ENCODE measurements around the gene WWOX. TPM values are rescaled to one million over a fixed set of nuclear protein-coding genes. Genes with fewer than 3 reads are reported as not detected.

The WWOX gene
- total RNA-seq, 1 donor from 2014 or later = 16.7 TPM

- Histone ChIP-seq H3K4me3 (ENCODE audit: low read length in 3 of 3) (no peak overlapping the region), H3K27me3 (ENCODE audit: control insufficient read depth in 3 of 3, insufficient read depth in 3 of 3, low read length in 3 of 3) (no peaks in the 10 kb centered on the region), H3K27ac (ENCODE audit: low read depth, low read length) (no peak overlapping the region), H3K9me3 (ENCODE audit: control insufficient read depth in 3 of 3, low read length in 3 of 3) (no peaks in the 10 kb centered on the region), H3K36me3 (ENCODE audit: control insufficient read depth in 3 of 3, insufficient read depth in 3 of 3, low read length in 3 of 3) (no peaks in the 10 kb centered on the region), H3K9ac (ENCODE audit: low read depth in 1 of 3, low read length in 3 of 3) (no peak overlapping the region), H3K4me1 (ENCODE audit: control insufficient read depth in 3 of 3, insufficient read depth in 3 of 3, low read length in 3 of 3) (no peaks in the 10 kb centered on the region)
Measured at GRCh38 chr16:78317564-78318240, 218.2 kb downstream of the WWOX start.

GRCh38 chr16:78321620-78322360, 222.3 kb downstream of the WWOX start:
- Histone ChIP-seq H3K9ac (ENCODE audit: low read depth in 1 of 3, low read length in 3 of 3) (no peak overlapping the region), H3K36me3 (ENCODE audit: control insufficient read depth in 3 of 3, insufficient read depth in 3 of 3, low read length in 3 of 3) (no peaks in the 10 kb centered on the region), H3K4me3 (ENCODE audit: low read length in 3 of 3) (no peak overlapping the region), H3K9me3 (ENCODE audit: control insufficient read depth in 3 of 3, low read length in 3 of 3) (no peaks in the 10 kb centered on the region), H3K27me3 (ENCODE audit: control insufficient read depth in 3 of 3, insufficient read depth in 3 of 3, low read length in 3 of 3) (no peaks in the 10 kb centered on the region), H3K4me1 (ENCODE audit: control insufficient read depth in 3 of 3, insufficient read depth in 3 of 3, low read length in 3 of 3) (no peaks in the 10 kb centered on the region), H3K27ac (ENCODE audit: low read depth, low read length) (no peak overlapping the region)

- Histone ChIP-seq H3K4me3 (ENCODE audit: low read length in 3 of 3) (no peak overlapping the region), H3K9me3 (ENCODE audit: control insufficient read depth in 3 of 3, low read length in 3 of 3) (no peaks in the 10 kb centered on the region), H3K27me3 (ENCODE audit: control insufficient read depth in 3 of 3, insufficient read depth in 3 of 3, low read length in 3 of 3) (no peaks in the 10 kb centered on the region), H3K36me3 (ENCODE audit: control insufficient read depth in 3 of 3, insufficient read depth in 3 of 3, low read length in 3 of 3) (no peaks in the 10 kb centered on the region), H3K9ac (ENCODE audit: low read depth in 1 of 3, low read length in 3 of 3) (no peak overlapping the region), H3K27ac (ENCODE audit: low read depth, low read length) (no peak overlapping the region), H3K4me1 (ENCODE audit: control insufficient read depth in 3 of 3, insufficient read depth in 3 of 3, low read length in 3 of 3) (no peaks in the 10 kb centered on the region)
Measured at GRCh38 chr16:78323315-78323714, 223.9 kb downstream of the WWOX start.

GRCh38 chr16:78324649-78325285, 225.3 kb downstream of the WWOX start:
- Histone ChIP-seq H3K27me3 (ENCODE audit: control insufficient read depth in 3 of 3, insufficient read depth in 3 of 3, low read length in 3 of 3) (no peaks in the 10 kb centered on the region), H3K27ac (ENCODE audit: low read depth, low read length) (no peak overlapping the region), H3K9me3 (ENCODE audit: control insufficient read depth in 3 of 3, low read length in 3 of 3) (no peaks in the 10 kb centered on the region), H3K4me1 (ENCODE audit: control insufficient read depth in 3 of 3, insufficient read depth in 3 of 3, low read length in 3 of 3) (no peaks in the 10 kb centered on the region), H3K9ac (ENCODE audit: low read depth in 1 of 3, low read length in 3 of 3) (no peak overlapping the region), H3K4me3 (ENCODE audit: low read length in 3 of 3) (no peak overlapping the region), H3K36me3 (ENCODE audit: control insufficient read depth in 3 of 3, insufficient read depth in 3 of 3, low read length in 3 of 3) (no peaks in the 10 kb centered on the region)

- no peaks in the 10 kb centered on the region for H3K27me3 ChIP-seq (ENCODE audit: control insufficient read depth in 3 of 3, insufficient read depth in 3 of 3, low read length in 3 of 3)
- H3K9ac ChIP-seq (ENCODE audit: low read depth in 1 of 3, low read length in 3 of 3) = no peak overlapping the region
- no peaks in the 10 kb centered on the region for H3K4me1 ChIP-seq (ENCODE audit: control insufficient read depth in 3 of 3, insufficient read depth in 3 of 3, low read length in 3 of 3)
- no peaks in the 10 kb centered on the region for H3K36me3 ChIP-seq (ENCODE audit: control insufficient read depth in 3 of 3, insufficient read depth in 3 of 3, low read length in 3 of 3)
- H3K27ac ChIP-seq (ENCODE audit: low read depth, low read length) = no peak overlapping the region
- H3K4me3 ChIP-seq (ENCODE audit: low read length in 3 of 3) = no peak overlapping the region
- H3K9me3 ChIP-seq (ENCODE audit: control insufficient read depth in 3 of 3, low read length in 3 of 3) = no peaks in the 10 kb centered on the region
Measured at GRCh38 chr16:78325468-78326352, 226.3 kb downstream of the WWOX start.

- peaks cover 0 to 4% (median under 1%) of the 10 kb centered on the region in 3 donors for H3K4me1 ChIP-seq (ENCODE audit: control insufficient read depth in 3 of 3, insufficient read depth in 3 of 3, low read length in 3 of 3)
- no peaks in the 10 kb centered on the region for H3K27me3 ChIP-seq (ENCODE audit: control insufficient read depth in 3 of 3, insufficient read depth in 3 of 3, low read length in 3 of 3)
- no peaks in the 10 kb centered on the region for H3K9me3 ChIP-seq (ENCODE audit: control insufficient read depth in 3 of 3, low read length in 3 of 3)
- no peaks in the 10 kb centered on the region for H3K36me3 ChIP-seq (ENCODE audit: control insufficient read depth in 3 of 3, insufficient read depth in 3 of 3, low read length in 3 of 3)
- H3K9ac ChIP-seq (ENCODE audit: low read depth in 1 of 3, low read length in 3 of 3) = no peak overlapping the region
- no peak overlapping the region for H3K4me3 ChIP-seq (ENCODE audit: low read length in 3 of 3)
- no peak overlapping the region for H3K27ac ChIP-seq (ENCODE audit: low read depth, low read length)
Measured at GRCh38 chr16:78326731-78327130, 227.3 kb downstream of the WWOX start.

- no peaks in the 10 kb centered on the region for H3K9me3 ChIP-seq (ENCODE audit: control insufficient read depth in 3 of 3, low read length in 3 of 3)
- no peak overlapping the region for H3K4me3 ChIP-seq (ENCODE audit: low read length in 3 of 3)
- no peak overlapping the region for H3K9ac ChIP-seq (ENCODE audit: low read depth in 1 of 3, low read length in 3 of 3)
- H3K27me3 ChIP-seq (ENCODE audit: control insufficient read depth in 3 of 3, insufficient read depth in 3 of 3, low read length in 3 of 3) = no peaks in the 10 kb centered on the region
- no peaks in the 10 kb centered on the region for H3K36me3 ChIP-seq (ENCODE audit: control insufficient read depth in 3 of 3, insufficient read depth in 3 of 3, low read length in 3 of 3)
- peaks cover 0 to 7% (median 3%) of the 10 kb centered on the region in 3 donors for H3K4me1 ChIP-seq (ENCODE audit: control insufficient read depth in 3 of 3, insufficient read depth in 3 of 3, low read length in 3 of 3)
- no peak overlapping the region for H3K27ac ChIP-seq (ENCODE audit: low read depth, low read length)
Measured at GRCh38 chr16:78331731-78332130, 232.3 kb downstream of the WWOX start.

- Histone ChIP-seq H3K27ac (ENCODE audit: low read depth, low read length) (no peak overlapping the region), H3K4me1 (ENCODE audit: control insufficient read depth in 3 of 3, insufficient read depth in 3 of 3, low read length in 3 of 3) (peaks cover 0 to 7% (median 3%) of the 10 kb centered on the region in 3 donors), H3K4me3 (ENCODE audit: low read length in 3 of 3) (no peak overlapping the region), H3K9me3 (ENCODE audit: control insufficient read depth in 3 of 3, low read length in 3 of 3) (no peaks in the 10 kb centered on the region), H3K9ac (ENCODE audit: low read depth in 1 of 3, low read length in 3 of 3) (no peak overlapping the region), H3K27me3 (ENCODE audit: control insufficient read depth in 3 of 3, insufficient read depth in 3 of 3, low read length in 3 of 3) (no peaks in the 10 kb centered on the region), H3K36me3 (ENCODE audit: control insufficient read depth in 3 of 3, insufficient read depth in 3 of 3, low read length in 3 of 3) (no peaks in the 10 kb centered on the region)
Measured at GRCh38 chr16:78333808-78334207, 234.4 kb downstream of the WWOX start.

- Histone ChIP-seq H3K36me3 (ENCODE audit: control insufficient read depth in 3 of 3, insufficient read depth in 3 of 3, low read length in 3 of 3) (no peaks in the 10 kb centered on the region), H3K27ac (ENCODE audit: low read depth, low read length) (no peak overlapping the region), H3K4me3 (ENCODE audit: low read length in 3 of 3) (no peak overlapping the region), H3K27me3 (ENCODE audit: control insufficient read depth in 3 of 3, insufficient read depth in 3 of 3, low read length in 3 of 3) (no peaks in the 10 kb centered on the region), H3K9me3 (ENCODE audit: control insufficient read depth in 3 of 3, low read length in 3 of 3) (no peaks in the 10 kb centered on the region), H3K9ac (ENCODE audit: low read depth in 1 of 3, low read length in 3 of 3) (no peak overlapping the region), H3K4me1 (ENCODE audit: control insufficient read depth in 3 of 3, insufficient read depth in 3 of 3, low read length in 3 of 3) (no peaks in the 10 kb centered on the region)
Measured at GRCh38 chr16:78340590-78340989, 241.1 kb downstream of the WWOX start.
